Neutrophil (primary cell): ENCODE measurements around the gene TOPBP1.

Experiments used
- H3K27ac ChIP-seq: fragments of 200-600 bp; sonication (generic); 2 replicates; pipeline ENCODE4 v1.5.1; 2016; ENCODE audit warnings: mild to moderate bottlenecking, moderate library complexity
- H3K27me3 ChIP-seq: fragments of 200-600 bp; sonication (generic); 2 replicates; pipeline ENCODE4 v1.6.0; 2016; ENCODE audit warnings: mild to moderate bottlenecking
- H3K36me3 ChIP-seq: fragments of 200-600 bp; sonication (generic); 2 replicates; pipeline ENCODE4 v1.5.1; 2017
- H3K4me1 ChIP-seq, 2 experiments: fragments of 200-600 bp in 1 of 2; sonication (generic) in 1 of 2; 1 replicate in 1 of 2; 2 replicates in 1 of 2; pipeline versions ENCODE4 v1.5.1 to v1.6.1; 2013 to 2016; ENCODE audit warnings: low read depth in 1 of 2, low read length in 1 of 2, mild to moderate bottlenecking in 1 of 2, moderate library complexity in 1 of 2; ENCODE audit not compliant: control insufficient read depth in 1 of 2, insufficient read depth in 1 of 2
- H3K4me3 ChIP-seq, 2 experiments: fragments of 200-600 bp in 1 of 2; sonication (generic) in 1 of 2; 1 replicate in 1 of 2; 2 replicates in 1 of 2; pipeline ENCODE4 v1.5.1; 2013 to 2016; ENCODE audit warnings: low read depth in 1 of 2, low read length in 1 of 2, mild to moderate bottlenecking in 1 of 2, moderate library complexity in 1 of 2
- H3K9me3 ChIP-seq: fragments of 200-600 bp; sonication (generic); 2 replicates; pipeline ENCODE4 v1.5.1; 2016
- CTCF ChIP-seq: fragments of 200-600 bp; sonication (generic); IDR thresholded peaks from 2 replicates; pipeline ENCODE4 v1.5.1; 2016; ENCODE audit warnings: antibody characterized with exemption

Gene TOPBP1

DNA sequence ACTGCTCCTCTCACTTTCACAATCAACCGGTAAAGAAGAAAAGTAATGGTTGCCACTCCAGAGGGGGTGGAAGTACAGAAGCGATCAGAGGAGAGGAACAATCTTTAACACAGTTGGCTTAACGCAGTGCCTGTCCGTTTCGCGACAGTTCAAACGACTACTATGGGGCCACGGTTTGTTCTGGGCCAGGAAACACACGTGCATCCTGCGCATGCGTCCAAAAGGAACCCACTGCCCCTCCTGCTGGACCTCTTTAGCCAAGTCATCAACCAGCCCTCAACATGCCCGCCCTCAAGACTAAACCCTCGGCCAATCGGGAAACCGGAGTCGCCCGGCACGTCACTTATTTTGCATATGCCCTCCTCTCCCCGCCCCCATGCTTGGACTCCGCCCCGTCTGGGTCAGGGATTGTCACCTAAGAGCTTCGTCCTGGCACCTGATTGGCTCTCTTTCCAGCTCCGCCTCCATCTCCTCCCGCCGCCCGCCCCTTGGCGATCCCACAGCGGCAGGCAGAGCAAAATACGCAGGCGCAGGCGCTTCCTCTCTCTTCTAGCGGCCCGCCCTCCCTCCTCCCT lies 88.6 kb downstream of the TOPBP1 start:
- Histone ChIP-seq H3K4me1 (peaks cover 45 to 50% of the 10 kb centered on the region in 2 experiments), H3K27ac (peak overlapping the region; percentile 99), H3K4me3 (peak overlapping the region; percentile 69 to 88), H3K9me3 (no peaks in the 10 kb centered on the region), H3K27me3 (no peaks in the 10 kb centered on the region), H3K36me3 (peaks cover 23% of the 10 kb centered on the region)
- peak; percentile 37 for TF ChIP-seq CTCF

DNA sequence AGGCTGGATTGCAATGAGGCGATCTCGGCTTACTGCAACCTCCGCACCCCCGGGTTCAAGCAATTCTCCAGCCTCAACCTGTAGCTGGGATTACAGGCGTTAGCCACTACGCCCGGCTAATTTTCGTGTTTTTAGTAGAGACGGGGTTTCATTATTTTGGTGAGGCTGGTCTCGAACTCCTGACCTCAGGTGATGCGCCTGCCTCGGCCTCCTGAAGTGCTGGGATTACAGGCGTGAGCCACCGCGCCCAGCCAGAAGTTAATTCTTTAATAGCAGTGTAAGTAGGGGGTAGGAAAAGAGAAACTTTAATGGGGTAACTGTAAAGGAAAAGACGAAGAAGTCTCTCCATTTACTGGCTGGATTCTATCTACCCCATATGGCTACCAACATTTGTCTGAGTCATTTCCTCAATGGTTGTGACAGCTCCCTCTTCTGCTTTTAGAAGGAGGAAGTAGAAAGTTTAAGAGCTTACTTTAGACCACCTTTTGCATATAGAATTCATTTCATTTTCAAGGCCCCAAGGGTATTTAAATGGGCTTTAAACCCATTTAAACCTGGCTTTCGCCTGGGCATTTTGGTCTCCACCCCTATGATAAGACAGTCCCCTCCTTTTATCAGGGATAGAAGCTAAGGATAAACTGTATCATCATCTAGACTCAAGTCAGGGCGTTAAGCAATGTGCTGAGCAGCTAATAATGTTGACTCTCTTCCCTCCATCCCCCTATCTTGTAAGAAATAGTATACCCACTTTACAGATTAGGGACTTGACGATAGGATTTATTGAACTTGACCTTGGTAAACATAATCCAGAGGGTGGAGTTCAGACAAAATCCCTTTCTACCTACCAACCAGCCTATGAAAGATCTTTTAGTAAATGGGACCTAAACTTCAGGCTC lies 89.3 kb downstream of the TOPBP1 start:
- peaks cover 44 to 47% of the 10 kb centered on the region in 2 experiments for H3K4me1 ChIP-seq
- peaks cover 15% of the 10 kb centered on the region for H3K36me3 ChIP-seq
- H3K9me3 ChIP-seq, result no peaks in the 10 kb centered on the region
- peak overlapping the region; percentile 99 for H3K27ac ChIP-seq
- H3K27me3 ChIP-seq, result no peaks in the 10 kb centered on the region
- peak overlapping the region; percentile 64 to 69 for H3K4me3 ChIP-seq
- TF ChIP-seq CTCF, result no peak

DNA sequence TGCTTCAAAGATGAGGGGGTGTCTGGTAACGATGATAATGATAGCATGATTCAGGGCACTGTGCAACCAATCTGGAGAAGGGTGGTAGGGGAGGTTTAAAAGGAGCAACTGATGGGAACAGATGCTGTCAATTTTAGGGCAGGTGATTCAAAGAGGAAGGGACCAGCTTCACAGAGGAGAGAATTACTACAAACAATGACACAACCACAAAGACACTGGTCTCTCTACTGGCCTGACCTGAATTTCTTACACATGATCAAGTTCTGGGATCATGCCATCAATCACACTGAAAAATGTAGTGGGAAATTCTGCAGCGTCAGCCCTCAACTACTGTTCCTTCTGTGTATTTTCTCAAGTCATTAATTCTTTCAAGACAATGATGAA lies 90.8 kb downstream of the TOPBP1 start:
- peaks cover 8% of the 10 kb centered on the region for H3K36me3 ChIP-seq
- H3K27me3 ChIP-seq, result no peaks in the 10 kb centered on the region
- no peak for TF ChIP-seq CTCF
- peaks cover 38 to 40% of the 10 kb centered on the region in 2 experiments for H3K4me1 ChIP-seq
- H3K4me3 ChIP-seq, result no peak overlapping the region
- peak overlapping the region; percentile 99 for H3K27ac ChIP-seq
- no peaks in the 10 kb centered on the region for H3K9me3 ChIP-seq

DNA sequence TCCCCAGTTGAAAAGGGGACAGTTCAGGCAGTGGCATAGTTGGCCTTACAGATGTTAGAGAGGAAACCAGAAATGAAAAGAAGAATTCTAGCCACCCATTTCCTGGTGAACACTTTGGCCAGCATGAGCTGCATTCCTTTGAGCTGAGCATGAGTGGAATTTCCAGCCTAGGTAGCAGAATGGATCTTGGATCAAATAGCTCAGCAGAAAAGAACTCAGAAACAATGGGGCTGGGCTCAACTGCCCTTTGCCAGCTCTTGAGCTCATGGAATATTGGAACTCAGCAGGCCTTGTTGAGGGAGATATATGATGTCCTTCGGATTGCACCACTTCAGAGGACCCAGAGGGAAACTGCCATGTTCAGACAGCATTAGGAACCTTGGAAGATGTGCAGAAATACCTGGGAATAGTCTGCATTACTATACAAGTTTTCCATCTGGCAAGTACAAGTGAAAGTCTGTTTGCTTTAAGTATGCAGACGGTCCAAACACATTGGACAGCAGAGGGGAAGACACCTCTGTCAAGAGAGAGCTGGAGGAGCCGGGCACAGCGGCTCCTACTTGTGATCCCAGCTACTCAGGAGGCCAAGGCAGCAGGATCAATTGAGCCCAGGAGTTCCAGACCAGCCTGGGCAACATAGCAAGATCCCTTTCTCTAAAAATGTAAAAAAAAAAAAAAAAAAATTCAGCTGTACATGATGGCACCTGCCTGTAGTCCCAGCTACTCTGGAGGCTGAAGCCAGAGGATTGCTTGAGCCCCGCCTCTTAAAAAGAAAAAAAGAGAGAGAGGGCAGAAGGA lies 91.4 kb downstream of the TOPBP1 start:
- Histone ChIP-seq H3K9me3 (no peaks in the 10 kb centered on the region), H3K27me3 (no peaks in the 10 kb centered on the region), H3K4me3 (no peak overlapping the region), H3K27ac (peak overlapping the region; percentile 99), H3K4me1 (peaks cover 32 to 35% of the 10 kb centered on the region in 2 experiments), H3K36me3 (peaks cover 5% of the 10 kb centered on the region)
- TF ChIP-seq CTCF, result no peak

DNA sequence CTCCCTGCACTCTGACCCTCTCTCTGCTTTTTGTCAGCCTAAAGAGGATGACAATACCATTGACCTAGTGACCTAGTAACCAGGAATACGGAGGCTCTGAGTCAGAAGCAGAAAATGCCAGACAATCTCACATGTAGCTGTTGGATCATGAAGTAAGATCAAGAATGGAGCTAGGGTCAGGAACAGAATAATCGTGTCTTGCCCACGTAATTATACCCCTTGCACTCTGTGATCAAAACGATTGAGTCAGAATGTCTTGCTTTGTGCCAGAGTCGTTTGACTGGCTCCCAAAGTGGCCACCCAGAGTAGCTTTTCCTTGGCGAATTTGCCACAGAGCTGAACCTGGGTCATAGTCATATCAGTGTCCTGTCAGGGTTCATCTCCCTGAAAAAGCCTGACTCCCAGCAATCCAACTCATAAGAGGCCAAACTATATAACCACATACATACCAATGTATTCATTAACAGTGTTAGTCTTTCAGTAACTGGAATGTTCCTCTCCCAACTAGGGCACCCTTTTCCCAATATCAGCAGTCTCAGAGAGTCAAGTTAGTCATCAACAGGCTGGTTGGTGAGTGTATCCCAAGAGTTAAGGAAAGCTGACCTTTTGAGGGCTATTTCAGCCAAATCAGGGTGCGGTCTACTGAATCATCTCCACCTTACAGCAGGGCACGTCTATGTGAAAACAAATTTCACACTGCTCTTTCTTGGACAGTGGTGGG lies 93.3 kb downstream of the TOPBP1 start:
- peak overlapping the region; percentile 44 for H3K27ac ChIP-seq
- H3K4me1 ChIP-seq, result peaks cover 23 to 28% of the 10 kb centered on the region in 2 experiments
- H3K4me3 ChIP-seq, result no peak overlapping the region
- H3K36me3 ChIP-seq, result no peaks in the 10 kb centered on the region
- no peaks in the 10 kb centered on the region for H3K9me3 ChIP-seq
- TF ChIP-seq CTCF, result no peak
- H3K27me3 ChIP-seq, result no peaks in the 10 kb centered on the region
